A549 (cell line): Measurements from ENCODE around the gene TUT1. TPM values are rescaled to one million over a fixed set of nuclear protein-coding genes. Genes with fewer than 3 reads are reported as not detected.

Source experiments
- ATAC-seq, 2 experiments: fragments of 200-7000 bp in 1 of 2; fragments of >200 bp in 1 of 2; cut with Nextera tagmentation in 1 of 2; cut with Tn5 transposase in 1 of 2; 3 replicates each; pipeline versions ENCODE4 v1.8.0 to v1.9.1; 2018 to 2020; ENCODE audit warnings: mild to moderate bottlenecking in 1 of 2, moderate library complexity in 1 of 2
- CTCF ChIA-PET: fragments of 300-600 bp; sonication (Branson Sonifier 250); formaldehyde crosslinking; extraction: SDS; loops from one replicate; lab custom pipeline; 2021; ENCODE audit warnings: antibody characterized with exemption, inconsistent platforms; lab: Yijun Ruan, JAX
- POLR2A ChIA-PET: fragments of 350-600 bp; formaldehyde crosslinking; extraction: SDS; loops from one replicate; lab custom pipeline; 2021; ENCODE audit warnings: antibody characterized with exemption, inconsistent platforms; lab: Yijun Ruan, JAX
- DNase-seq, 2 experiments: peaks; one replicate each; pipeline versions ENCODE4 v3.0.0 to v3.0.0-alpha.2; 2011 to 2016; ENCODE audit warnings: low read depth in 1 of 2, low spot score in 1 of 2
- FAIRE-seq: peaks from 2 replicates; lab custom pipeline; 2011; peaks lifted over from hg19 to GRCh38; lab: Jason Lieb, UNC
- H3K27ac ChIP-seq, 2 experiments: fragments of >200 bp; sonication (Bioruptor Twin); formaldehyde crosslinking; 3 replicates each; pipeline ENCODE4 v1.5.1; 2016 to 2017
- H3K4me1 ChIP-seq: fragments of >200 bp; sonication (Bioruptor Twin); formaldehyde crosslinking; 3 replicates; pipeline ENCODE4 v1.6.1; 2016
- H3K4me2 ChIP-seq: fragments of >200 bp; sonication (Bioruptor Twin); formaldehyde crosslinking; 3 replicates; pipeline ENCODE4 v1.6.1; 2016
- H3K4me3 ChIP-seq: fragments of >200 bp; sonication (Bioruptor Twin); formaldehyde crosslinking; 3 replicates; pipeline ENCODE4 v1.5.1; 2016
- H3K9me3 ChIP-seq: fragments of >200 bp; sonication (Bioruptor Twin); formaldehyde crosslinking; 3 replicates; pipeline ENCODE4 v1.6.1; 2016
- BHLHE40 ChIP-seq: IDR thresholded peaks from 2 replicates; pipeline ENCODE4 v1.6.1; 2012; ENCODE audit warnings: low read depth, low read length, inconsistent platforms
- CBX2 ChIP-seq: fragments of 200-600 bp; sonication (generic); IDR thresholded peaks from 2 replicates; pipeline ENCODE4 v1.6.1; 2016; ENCODE audit warnings: low read depth, mild to moderate bottlenecking, borderline replicate concordance
- CEBPB ChIP-seq, 2 experiments: fragments of >200 bp in 1 of 2; sonication (Bioruptor Twin) in 1 of 2; formaldehyde crosslinking in 1 of 2; IDR thresholded peaks; 2 replicates each; pipeline ENCODE4 v1.6.1; 2012 to 2016
- E2F6 ChIP-seq: IDR thresholded peaks from 2 replicates; pipeline ENCODE4 v1.6.1; 2012; ENCODE audit warnings: low read depth, borderline replicate concordance
- HOXB13 ChIP-seq: fragments of 250-450 bp; sonication (Bioruptor Pico); IDR thresholded peaks from 2 replicates; pipeline ENCODE4 v1.5.0; 2020; ENCODE audit warnings: low read depth, mild to moderate bottlenecking, moderate library complexity
- JUNB ChIP-seq: fragments of >200 bp; sonication (Bioruptor Twin); formaldehyde crosslinking; IDR thresholded peaks from 2 replicates; pipeline ENCODE4 v1.6.1; 2016
- MAX ChIP-seq: IDR thresholded peaks from 2 replicates; pipeline ENCODE4 v1.6.1; 2012
- MYC ChIP-seq: IDR thresholded peaks from 2 replicates; pipeline ENCODE4 v1.6.1; 2012; ENCODE audit warnings: mild to moderate bottlenecking, inconsistent platforms, low read length, improper control_type of control experiment, borderline replicate concordance
- ZNF302 ChIP-seq: fragments of 250-450 bp; sonication (Bioruptor Pico); IDR thresholded peaks from 2 replicates; pipeline ENCODE4 v1.9.0; 2021; ENCODE audit warnings: inconsistent platforms, mild to moderate bottlenecking, moderate library complexity
- ZSCAN20 ChIP-seq: fragments of 250-450 bp; sonication (Bioruptor Pico); IDR thresholded peaks from 2 replicates; pipeline ENCODE4 v1.8.0; 2022; ENCODE audit warnings: mild to moderate bottlenecking, moderate library complexity
- WGBS: methylation state at CpG from one replicate; pipeline ENCODE4 v1.1.6; 2017; ENCODE audit errors: missing lambda C conversion rate; 5-methylcytosine and 5-hydroxymethylcytosine counted together
- polyA plus RNA-seq, 4 experiments: library from polyadenylated mRNA; depleted of rRNA in 3 of 4; stranded (reverse); fragments of >200 nt; fragmentation: RNase III in 1 of 4; extraction: RNeasy Plus Mini Kit Qiagen cat#74134 plus additional on column Dnase treatment in 1 of 4; gene quantifications; 2 replicates in 3 of 4; 3 replicates in 1 of 4; pipeline ENCODE4 v1.2.3, GENCODE V29; 2011 to 2017
- small RNA-seq, 6 experiments: library from RNA; depleted of rRNA; stranded (forward); fragments of <200 nt; gene quantifications; one replicate each; pipeline ENCODE3, GENCODE V24; 2012
- TF ChIP-seq, protein P1 (sequence below): fragments of 200-600 bp; sonication (generic); IDR thresholded peaks from 2 replicates; pipeline ENCODE4 v1.6.1; 2016; ENCODE audit warnings: antibody characterized with exemption, mild to moderate bottlenecking, moderate library complexity
- TF ChIP-seq, protein P2 (sequence below): fragments of 450-650 bp; IDR thresholded peaks from 2 replicates; pipeline ENCODE4 v1.6.1; 2014; ENCODE audit warnings: antibody characterized with exemption

TUT1 gene
- polyA plus RNA-seq, 2 of the 4 experiments (the other 2 are of a cell fraction) = 11.1 to 15.5 TPM

GRCh38 chr11:62532096-62532495, 59.2 kb downstream of the TUT1 start:
- Histone ChIP-seq H3K9me3 (0 out of 3 replicates have a peak, but pooled peaks cover 2% of the 10 kb centered on the region), H3K4me3 (no peak overlapping the region), H3K4me1 (peaks cover 1% of the 10 kb centered on the region; the same call in 2 of the 3 replicates), H3K4me2 (no peak overlapping the region), H3K27ac (no peak overlapping the region)
- ATAC-seq = no peak
- FAIRE-seq = no peak
- TF ChIP-seq ZNF302 (CRISPR knock-in tag) (no peak), JUNB (no peak), HOXB13 (CRISPR knock-in tag) (no peak), BHLHE40 (no peak), CEBPB (IDR thresholded peaks at IDR 0.05) (no peak), ZSCAN20 (CRISPR knock-in tag) (no peak), MYC (no peak), E2F6 (no peak), MAX (no peak), CBX2 (no peak)
- TF ChIP-seq, protein P1, sequence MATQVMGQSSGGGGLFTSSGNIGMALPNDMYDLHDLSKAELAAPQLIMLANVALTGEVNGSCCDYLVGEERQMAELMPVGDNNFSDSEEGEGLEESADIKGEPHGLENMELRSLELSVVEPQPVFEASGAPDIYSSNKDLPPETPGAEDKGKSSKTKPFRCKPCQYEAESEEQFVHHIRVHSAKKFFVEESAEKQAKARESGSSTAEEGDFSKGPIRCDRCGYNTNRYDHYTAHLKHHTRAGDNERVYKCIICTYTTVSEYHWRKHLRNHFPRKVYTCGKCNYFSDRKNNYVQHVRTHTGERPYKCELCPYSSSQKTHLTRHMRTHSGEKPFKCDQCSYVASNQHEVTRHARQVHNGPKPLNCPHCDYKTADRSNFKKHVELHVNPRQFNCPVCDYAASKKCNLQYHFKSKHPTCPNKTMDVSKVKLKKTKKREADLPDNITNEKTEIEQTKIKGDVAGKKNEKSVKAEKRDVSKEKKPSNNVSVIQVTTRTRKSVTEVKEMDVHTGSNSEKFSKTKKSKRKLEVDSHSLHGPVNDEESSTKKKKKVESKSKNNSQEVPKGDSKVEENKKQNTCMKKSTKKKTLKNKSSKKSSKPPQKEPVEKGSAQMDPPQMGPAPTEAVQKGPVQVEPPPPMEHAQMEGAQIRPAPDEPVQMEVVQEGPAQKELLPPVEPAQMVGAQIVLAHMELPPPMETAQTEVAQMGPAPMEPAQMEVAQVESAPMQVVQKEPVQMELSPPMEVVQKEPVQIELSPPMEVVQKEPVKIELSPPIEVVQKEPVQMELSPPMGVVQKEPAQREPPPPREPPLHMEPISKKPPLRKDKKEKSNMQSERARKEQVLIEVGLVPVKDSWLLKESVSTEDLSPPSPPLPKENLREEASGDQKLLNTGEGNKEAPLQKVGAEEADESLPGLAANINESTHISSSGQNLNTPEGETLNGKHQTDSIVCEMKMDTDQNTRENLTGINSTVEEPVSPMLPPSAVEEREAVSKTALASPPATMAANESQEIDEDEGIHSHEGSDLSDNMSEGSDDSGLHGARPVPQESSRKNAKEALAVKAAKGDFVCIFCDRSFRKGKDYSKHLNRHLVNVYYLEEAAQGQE = no peak
- TF ChIP-seq, protein P2, sequence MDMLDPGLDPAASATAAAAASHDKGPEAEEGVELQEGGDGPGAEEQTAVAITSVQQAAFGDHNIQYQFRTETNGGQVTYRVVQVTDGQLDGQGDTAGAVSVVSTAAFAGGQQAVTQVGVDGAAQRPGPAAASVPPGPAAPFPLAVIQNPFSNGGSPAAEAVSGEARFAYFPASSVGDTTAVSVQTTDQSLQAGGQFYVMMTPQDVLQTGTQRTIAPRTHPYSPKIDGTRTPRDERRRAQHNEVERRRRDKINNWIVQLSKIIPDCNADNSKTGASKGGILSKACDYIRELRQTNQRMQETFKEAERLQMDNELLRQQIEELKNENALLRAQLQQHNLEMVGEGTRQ = no peak
- CTCF ChIA-PET = interaction anchor here (3.5 to 14.5 kb wide), 2 partner anchors 11 to 108 kb away, joined by 15 to 322 read pairs; partner anchors contain the start of gene SCGB1A1
- POLR2A ChIA-PET = no interaction called here
- WGBS = 86% methylated on average over 2 of the region's 2 CpGs
- DNase-seq = no peak

Small RNA genes lying within 50 kb of the gene (small RNA-seq; reads per million reads assigned to genes)
- gene AP001458.1 = 0 reads per million in 6 experiments
- gene EEF1G = 0 reads per million in 6 experiments
- 0 to 1.4 (median 0) reads per million in 6 experiments for gene MIR6747

Other genes starting within 250 kb of the TUT1 start
- 0.47 TPM in 1 of 2 replicates, not detected in the other for gene SCGB1A1, start 172.5 kb downstream of the TUT1 start, polyA plus RNA-seq (2011; rRNA removed)
- not detected in 3 replicates for gene SCGB1A1, start 172.5 kb downstream of the TUT1 start, polyA plus RNA-seq (2017; fragmentation: RNase III; extraction: RNeasy Plus Mini Kit Qiagen cat#74134 plus additional on column Dnase treatment)
- 82.0 and 98.0 TPM in 2 replicates for gene AHNAK, start 44.7 kb downstream of the TUT1 start, polyA plus RNA-seq (2011; rRNA removed)
- 41.5 to 62.9 TPM (median 43.3 TPM) in 3 replicates for gene AHNAK, start 44.7 kb downstream of the TUT1 start, polyA plus RNA-seq (2017; fragmentation: RNase III; extraction: RNeasy Plus Mini Kit Qiagen cat#74134 plus additional on column Dnase treatment)
- gene EEF1G, start 17.6 kb downstream of the TUT1 start, polyA plus RNA-seq (2011; rRNA removed) = 1,728 and 1,795 TPM in 2 replicates
- 1,570 to 1,588 TPM (median 1,580 TPM) in 3 replicates for gene EEF1G, start 17.6 kb downstream of the TUT1 start, polyA plus RNA-seq (2017; fragmentation: RNase III; extraction: RNeasy Plus Mini Kit Qiagen cat#74134 plus additional on column Dnase treatment)
- 21.8 and 44.3 TPM in 2 replicates for gene MTA2, start 10.3 kb upstream of the TUT1 start, polyA plus RNA-seq (2011; rRNA removed)
- gene MTA2, start 10.3 kb upstream of the TUT1 start, polyA plus RNA-seq (2017; fragmentation: RNase III; extraction: RNeasy Plus Mini Kit Qiagen cat#74134 plus additional on column Dnase treatment) = 79.3 to 85.0 TPM (median 84.5 TPM) in 3 replicates
- gene EML3, start 21.3 kb upstream of the TUT1 start, polyA plus RNA-seq (2011; rRNA removed) = 15.2 and 19.7 TPM in 2 replicates
- 21.4 to 28.0 TPM (median 27.2 TPM) in 3 replicates for gene EML3, start 21.3 kb upstream of the TUT1 start, polyA plus RNA-seq (2017; fragmentation: RNase III; extraction: RNeasy Plus Mini Kit Qiagen cat#74134 plus additional on column Dnase treatment)
- 0.92 and 1.6 TPM in 2 replicates for gene ROM1, start 21.7 kb upstream of the TUT1 start, polyA plus RNA-seq (2011; rRNA removed)
- 2.8 to 3.7 TPM (median 3.2 TPM) in 3 replicates for gene ROM1, start 21.7 kb upstream of the TUT1 start, polyA plus RNA-seq (2017; fragmentation: RNase III; extraction: RNeasy Plus Mini Kit Qiagen cat#74134 plus additional on column Dnase treatment)
- 19.0 and 20.5 TPM in 2 replicates for gene B3GAT3, start 30.5 kb upstream of the TUT1 start, polyA plus RNA-seq (2011; rRNA removed)
- 38.1 to 41.0 TPM (median 40.9 TPM) in 3 replicates for gene B3GAT3, start 30.5 kb upstream of the TUT1 start, polyA plus RNA-seq (2017; fragmentation: RNase III; extraction: RNeasy Plus Mini Kit Qiagen cat#74134 plus additional on column Dnase treatment)
- gene GANAB, start 55.1 kb upstream of the TUT1 start, polyA plus RNA-seq (2011; rRNA removed) = 215 and 308 TPM in 2 replicates
- 206 to 220 TPM (median 214 TPM) in 3 replicates for gene GANAB, start 55.1 kb upstream of the TUT1 start, polyA plus RNA-seq (2017; fragmentation: RNase III; extraction: RNeasy Plus Mini Kit Qiagen cat#74134 plus additional on column Dnase treatment)
- gene INTS5, start 61.8 kb upstream of the TUT1 start, polyA plus RNA-seq (2011; rRNA removed) = 9.7 and 12.3 TPM in 2 replicates
- gene INTS5, start 61.8 kb upstream of the TUT1 start, polyA plus RNA-seq (2017; fragmentation: RNase III; extraction: RNeasy Plus Mini Kit Qiagen cat#74134 plus additional on column Dnase treatment) = 11.2 to 11.8 TPM (median 11.3 TPM) in 3 replicates
- gene C11orf98, start 73.7 kb upstream of the TUT1 start, polyA plus RNA-seq (2011; rRNA removed) = 89.1 and 91.7 TPM in 2 replicates
- gene C11orf98, start 73.7 kb upstream of the TUT1 start, polyA plus RNA-seq (2017; fragmentation: RNase III; extraction: RNeasy Plus Mini Kit Qiagen cat#74134 plus additional on column Dnase treatment) = 128 to 161 TPM (median 140 TPM) in 3 replicates
- gene CSKMT, start 73.8 kb upstream of the TUT1 start, polyA plus RNA-seq (2011; rRNA removed) = 5.4 and 5.7 TPM in 2 replicates
- 12.9 to 18.2 TPM (median 14.3 TPM) in 3 replicates for gene CSKMT, start 73.8 kb upstream of the TUT1 start, polyA plus RNA-seq (2017; fragmentation: RNase III; extraction: RNeasy Plus Mini Kit Qiagen cat#74134 plus additional on column Dnase treatment)
- 13.9 and 20.2 TPM in 2 replicates for gene UQCC3, start 80.2 kb upstream of the TUT1 start, polyA plus RNA-seq (2011; rRNA removed)
- gene UQCC3, start 80.2 kb upstream of the TUT1 start, polyA plus RNA-seq (2017; fragmentation: RNase III; extraction: RNeasy Plus Mini Kit Qiagen cat#74134 plus additional on column Dnase treatment) = 27.8 to 31.1 TPM (median 28.7 TPM) in 3 replicates
- 4.1 and 5.3 TPM in 2 replicates for gene LBHD1, start 80.7 kb upstream of the TUT1 start, polyA plus RNA-seq (2011; rRNA removed)
- 4.9 to 8.3 TPM (median 6.8 TPM) in 3 replicates for gene LBHD1, start 80.7 kb upstream of the TUT1 start, polyA plus RNA-seq (2017; fragmentation: RNase III; extraction: RNeasy Plus Mini Kit Qiagen cat#74134 plus additional on column Dnase treatment)
- gene UBXN1, start 87.5 kb upstream of the TUT1 start, polyA plus RNA-seq (2011; rRNA removed) = 56.8 and 120 TPM in 2 replicates
- 110 to 117 TPM (median 117 TPM) in 3 replicates for gene UBXN1, start 87.5 kb upstream of the TUT1 start, polyA plus RNA-seq (2017; fragmentation: RNase III; extraction: RNeasy Plus Mini Kit Qiagen cat#74134 plus additional on column Dnase treatment)
- 0.03 and 0.04 TPM in 2 replicates for gene LRRN4CL, start 98.0 kb upstream of the TUT1 start, polyA plus RNA-seq (2011; rRNA removed)
- gene LRRN4CL, start 98.0 kb upstream of the TUT1 start, polyA plus RNA-seq (2017; fragmentation: RNase III; extraction: RNeasy Plus Mini Kit Qiagen cat#74134 plus additional on column Dnase treatment) = 0.03 to 0.08 TPM (median 0.08 TPM) in 3 replicates
- gene BSCL2, start 115.9 kb upstream of the TUT1 start, polyA plus RNA-seq (2011; rRNA removed) = 63.9 and 101 TPM in 2 replicates
- 63.0 to 72.4 TPM (median 64.5 TPM) in 3 replicates for gene BSCL2, start 115.9 kb upstream of the TUT1 start, polyA plus RNA-seq (2017; fragmentation: RNase III; extraction: RNeasy Plus Mini Kit Qiagen cat#74134 plus additional on column Dnase treatment)
- gene GNG3, start 116.2 kb upstream of the TUT1 start, polyA plus RNA-seq (2011; rRNA removed) = not detected in 2 replicates
- 0.15 TPM in 1 of 3 replicates, not detected in the others for gene GNG3, start 116.2 kb upstream of the TUT1 start, polyA plus RNA-seq (2017; fragmentation: RNase III; extraction: RNeasy Plus Mini Kit Qiagen cat#74134 plus additional on column Dnase treatment)
- gene HNRNPUL2, start 135.9 kb upstream of the TUT1 start, polyA plus RNA-seq (2011; rRNA removed) = 31.4 and 31.6 TPM in 2 replicates
- gene HNRNPUL2, start 135.9 kb upstream of the TUT1 start, polyA plus RNA-seq (2017; fragmentation: RNase III; extraction: RNeasy Plus Mini Kit Qiagen cat#74134 plus additional on column Dnase treatment) = 71.3 to 79.5 TPM (median 74.4 TPM) in 3 replicates
- 42.6 and 44.0 TPM in 2 replicates for gene TTC9C, start 137.0 kb upstream of the TUT1 start, polyA plus RNA-seq (2011; rRNA removed)
- 32.6 to 34.1 TPM (median 33.5 TPM) in 3 replicates for gene TTC9C, start 137.0 kb upstream of the TUT1 start, polyA plus RNA-seq (2017; fragmentation: RNase III; extraction: RNeasy Plus Mini Kit Qiagen cat#74134 plus additional on column Dnase treatment)
- gene ZBTB3, start 162.6 kb upstream of the TUT1 start, polyA plus RNA-seq (2011; rRNA removed) = 3.0 and 3.1 TPM in 2 replicates
- gene ZBTB3, start 162.6 kb upstream of the TUT1 start, polyA plus RNA-seq (2017; fragmentation: RNase III; extraction: RNeasy Plus Mini Kit Qiagen cat#74134 plus additional on column Dnase treatment) = 1.4 to 2.2 TPM (median 2.0 TPM) in 3 replicates
- gene POLR2G, start 170.1 kb upstream of the TUT1 start, polyA plus RNA-seq (2011; rRNA removed) = 308 and 324 TPM in 2 replicates
- 186 to 199 TPM (median 188 TPM) in 3 replicates for gene POLR2G, start 170.1 kb upstream of the TUT1 start, polyA plus RNA-seq (2017; fragmentation: RNase III; extraction: RNeasy Plus Mini Kit Qiagen cat#74134 plus additional on column Dnase treatment)
- gene TAF6L, start 179.9 kb upstream of the TUT1 start, polyA plus RNA-seq (2011; rRNA removed) = 14.0 and 17.5 TPM in 2 replicates
- gene TAF6L, start 179.9 kb upstream of the TUT1 start, polyA plus RNA-seq (2017; fragmentation: RNase III; extraction: RNeasy Plus Mini Kit Qiagen cat#74134 plus additional on column Dnase treatment) = 20.8 to 23.5 TPM (median 22.7 TPM) in 3 replicates
- gene TMEM179B, start 195.9 kb upstream of the TUT1 start, polyA plus RNA-seq (2011; rRNA removed) = 64.7 and 105 TPM in 2 replicates
- 57.6 to 64.4 TPM (median 62.8 TPM) in 3 replicates for gene TMEM179B, start 195.9 kb upstream of the TUT1 start, polyA plus RNA-seq (2017; fragmentation: RNase III; extraction: RNeasy Plus Mini Kit Qiagen cat#74134 plus additional on column Dnase treatment)
- 20.6 and 26.5 TPM in 2 replicates for gene TMEM223, start 200.5 kb upstream of the TUT1 start, polyA plus RNA-seq (2011; rRNA removed)
- 20.1 to 24.3 TPM (median 23.5 TPM) in 3 replicates for gene TMEM223, start 200.5 kb upstream of the TUT1 start, polyA plus RNA-seq (2017; fragmentation: RNase III; extraction: RNeasy Plus Mini Kit Qiagen cat#74134 plus additional on column Dnase treatment)
- 35.5 and 50.7 TPM in 2 replicates for gene NXF1, start 213.9 kb upstream of the TUT1 start, polyA plus RNA-seq (2011; rRNA removed)
- gene NXF1, start 213.9 kb upstream of the TUT1 start, polyA plus RNA-seq (2017; fragmentation: RNase III; extraction: RNeasy Plus Mini Kit Qiagen cat#74134 plus additional on column Dnase treatment) = 46.6 to 47.7 TPM (median 46.9 TPM) in 3 replicates
- gene STX5, start 240.5 kb upstream of the TUT1 start, polyA plus RNA-seq (2011; rRNA removed) = 30.3 and 32.3 TPM in 2 replicates
- 16.8 to 21.0 TPM (median 19.5 TPM) in 3 replicates for gene STX5, start 240.5 kb upstream of the TUT1 start, polyA plus RNA-seq (2017; fragmentation: RNase III; extraction: RNeasy Plus Mini Kit Qiagen cat#74134 plus additional on column Dnase treatment)
- not detected in 2 replicates for gene TEX54, start 241.3 kb upstream of the TUT1 start, polyA plus RNA-seq (2011; rRNA removed)
- gene TEX54, start 241.3 kb upstream of the TUT1 start, polyA plus RNA-seq (2017; fragmentation: RNase III; extraction: RNeasy Plus Mini Kit Qiagen cat#74134 plus additional on column Dnase treatment) = not detected in 3 replicates
- gene WDR74, start 248.1 kb upstream of the TUT1 start, polyA plus RNA-seq (2011; rRNA removed) = 47.6 and 52.9 TPM in 2 replicates
- 88.9 to 100 TPM (median 90.6 TPM) in 3 replicates for gene WDR74, start 248.1 kb upstream of the TUT1 start, polyA plus RNA-seq (2017; fragmentation: RNase III; extraction: RNeasy Plus Mini Kit Qiagen cat#74134 plus additional on column Dnase treatment)